Fibroblast of skin of abdomen (primary cell): ENCODE measurements around the gene PLEKHG1.
A peak's percentile ranks its signal among the peaks of the same experiment; 100 is the strongest.

Experiments
- DNase-seq: peaks from one replicate; pipeline ENCODE4 v3.0.0-alpha.2; 2013

Gene PLEKHG1

GRCh38 chr6:150589852-150590251 is 9.8 kb upstream of the PLEKHG1 start:
- no peak for DNase-seq

GRCh38 chr6:150590446-150590845 is 9.2 kb upstream of the PLEKHG1 start:
- DNase-seq: no peak

GRCh38 chr6:150592377-150592995 is 7.2 kb upstream of the PLEKHG1 start:
- DNase-seq: no peak

DNA sequence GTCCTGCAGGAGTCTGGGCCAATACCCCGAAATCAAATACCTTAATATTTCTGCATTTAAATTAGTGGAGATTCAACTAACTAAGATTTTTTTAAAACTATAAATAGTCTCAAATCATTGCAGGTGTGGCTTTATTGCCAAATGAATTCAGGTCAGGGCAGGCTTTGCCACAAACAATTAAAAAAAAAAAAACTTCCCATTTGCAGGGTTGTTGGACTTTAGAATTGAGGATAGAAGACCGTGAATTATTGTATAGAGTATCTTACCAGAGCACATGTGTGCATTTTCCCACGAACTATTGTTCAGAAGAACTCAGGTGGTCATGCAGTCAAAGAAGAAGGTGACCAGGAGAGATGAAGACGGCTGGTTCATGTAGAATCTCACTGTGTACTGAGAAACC is 6.6 kb upstream of the PLEKHG1 start:
- DNase-seq: no peak

GRCh38 chr6:150596439-150596838 is 3.2 kb upstream of the PLEKHG1 start:
- DNase-seq: no peak

DNA sequence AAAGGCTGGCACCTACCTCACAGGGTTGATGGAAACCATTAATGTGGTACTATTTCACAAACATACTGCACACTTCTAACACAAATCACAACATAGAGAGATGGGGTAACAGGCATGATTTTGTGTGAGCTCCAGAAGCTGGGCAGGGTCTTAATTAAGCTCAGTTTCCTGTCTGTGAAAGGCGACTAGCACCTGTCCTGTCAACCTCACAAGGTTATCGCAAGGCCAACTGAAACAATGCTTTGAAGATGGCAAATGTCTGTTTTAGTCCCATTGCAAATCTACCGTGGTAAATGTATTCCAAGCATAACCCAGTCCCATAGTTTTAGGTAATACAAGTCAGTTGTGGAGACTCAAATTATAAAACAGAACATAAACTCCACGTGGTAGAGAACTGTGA is 1.3 kb upstream of the PLEKHG1 start:
- DNase-seq: no peak

DNA sequence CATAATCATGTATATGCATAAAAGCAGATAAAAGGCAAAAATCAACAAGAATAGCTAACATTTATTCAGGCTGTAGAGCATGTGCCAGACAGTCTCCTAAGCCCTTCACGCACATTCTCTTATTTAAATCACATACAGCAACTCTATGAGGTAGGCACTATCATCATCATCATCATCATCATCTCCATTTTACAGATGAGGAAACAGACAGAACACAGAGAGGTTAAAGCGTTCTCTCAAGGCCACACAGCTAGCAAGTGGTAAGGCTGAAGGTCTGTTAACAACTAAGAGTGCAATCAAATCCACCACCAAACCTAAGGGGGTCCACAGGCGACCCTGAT is 857 bp upstream of the PLEKHG1 start:
- DNase-seq: no peak

DNA sequence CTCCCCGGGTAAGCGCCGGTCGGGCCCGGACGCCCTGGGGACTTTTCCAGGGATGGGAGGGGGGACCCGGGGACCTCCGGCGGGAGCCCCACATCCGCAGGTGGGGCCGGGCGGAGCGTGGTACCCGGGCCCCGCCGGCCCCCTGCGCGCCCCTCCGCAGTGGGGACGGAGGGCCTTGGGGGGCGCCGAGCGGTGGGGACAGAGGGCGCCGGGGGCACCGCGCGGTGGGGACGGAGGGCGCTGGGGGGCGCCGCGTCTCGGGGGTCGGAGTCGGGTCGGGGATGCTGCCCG is 270 bp downstream of the PLEKHG1 start:
- DNase-seq: no peak

GRCh38 chr6:150600301-150601017 is 774 bp downstream of the PLEKHG1 start:
- DNase-seq: peak; percentile 68

- DNase-seq: no peak
These were observed 1.8 kb downstream of the PLEKHG1 start for GRCh38 chr6:150601439-150601838.

DNA sequence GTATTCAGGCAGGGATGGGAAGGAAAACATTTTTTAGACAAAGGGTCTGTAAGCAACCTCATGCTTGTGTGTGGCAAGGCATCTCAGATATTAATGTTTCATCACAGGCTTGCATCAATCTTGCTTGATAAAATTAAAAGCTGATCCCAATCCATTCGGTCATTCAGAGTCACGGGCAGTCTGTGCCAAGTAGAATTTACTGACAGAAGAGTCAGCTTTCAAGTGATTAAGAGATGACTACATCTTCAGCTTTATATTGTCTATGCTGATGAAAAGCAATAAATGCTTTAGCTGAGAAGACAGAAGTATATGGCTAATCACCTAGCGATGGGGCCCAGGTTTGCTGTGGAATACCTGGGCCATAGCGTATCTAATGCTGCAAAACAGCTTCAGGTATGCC is 3.5 kb downstream of the PLEKHG1 start:
- no peak for DNase-seq

DNA sequence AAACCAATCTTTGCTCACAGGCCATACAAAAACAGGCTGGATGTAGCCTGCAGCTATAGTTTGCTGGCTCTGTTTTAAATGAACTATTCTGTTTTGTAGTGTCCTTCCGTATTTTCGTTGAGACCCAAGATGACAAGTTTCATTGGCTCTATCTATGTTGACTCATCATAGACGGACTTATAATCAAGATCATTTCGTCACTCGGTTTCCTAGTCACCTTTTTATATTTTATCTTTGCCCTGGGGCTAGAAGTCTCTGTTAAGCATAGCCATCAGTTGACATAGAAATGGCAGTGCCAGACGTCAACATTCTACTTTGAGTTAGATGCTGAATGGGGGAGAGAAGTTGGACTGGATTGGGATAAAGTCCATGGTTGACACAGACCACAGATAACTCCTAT is 4.8 kb downstream of the PLEKHG1 start:
- DNase-seq: no peak

GRCh38 chr6:150605333-150605732 is 5.6 kb downstream of the PLEKHG1 start:
- DNase-seq: no peak

DNA sequence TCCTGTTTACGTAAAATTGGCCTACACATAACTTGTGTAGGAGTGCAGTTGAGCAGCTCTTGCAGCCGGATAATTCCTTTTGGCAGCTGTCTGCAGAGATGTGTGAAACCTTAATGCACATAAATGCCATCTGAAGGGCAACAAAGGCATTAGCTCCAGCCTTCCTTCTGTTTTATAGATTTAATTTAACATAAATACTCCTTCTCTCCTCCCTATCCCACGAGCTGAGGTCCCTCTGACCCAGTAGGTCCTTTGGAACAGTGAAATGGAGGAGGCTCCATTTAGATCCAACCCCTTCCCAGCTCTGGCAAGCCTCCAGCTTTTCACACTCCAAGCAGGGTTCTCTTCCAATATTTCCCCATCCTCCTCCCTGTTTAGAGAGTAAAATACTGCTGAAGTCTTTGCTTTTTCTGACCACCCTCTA is 6.5 kb downstream of the PLEKHG1 start:
- DNase-seq: no peak

DNA sequence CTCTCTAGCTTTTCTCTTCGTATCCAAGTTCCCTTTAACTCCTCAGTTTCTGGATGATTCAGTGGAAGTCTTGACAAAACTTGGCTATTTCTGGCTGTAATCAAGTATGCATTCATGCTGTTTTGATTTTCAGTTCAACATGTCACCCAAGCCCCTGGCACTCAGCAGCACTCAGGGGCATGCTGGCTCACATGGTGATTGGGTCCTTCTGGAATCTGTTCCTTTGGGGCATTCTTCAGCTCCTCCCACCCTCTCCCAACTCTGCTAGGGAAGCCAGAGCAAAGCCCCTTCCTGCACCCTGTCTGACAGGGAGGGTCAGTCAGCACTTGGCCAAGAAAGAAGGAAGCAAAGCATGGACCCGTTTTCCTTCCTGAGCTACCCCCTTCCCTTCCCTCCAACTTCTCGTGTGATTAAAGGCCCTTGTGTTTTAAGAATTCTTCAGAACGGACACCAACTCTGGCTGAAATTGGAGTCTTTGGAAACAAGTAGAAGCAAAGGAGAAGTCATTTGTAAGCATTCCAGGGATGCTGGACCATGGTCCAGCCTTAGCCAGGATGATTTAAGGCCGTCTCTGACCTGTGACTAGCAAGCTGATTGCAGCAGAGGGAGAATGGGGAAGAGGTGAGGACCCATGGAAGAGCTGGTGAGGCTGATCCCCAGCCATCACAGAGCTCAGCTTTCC is 7.1 kb downstream of the PLEKHG1 start:
- DNase-seq: no peak

DNA sequence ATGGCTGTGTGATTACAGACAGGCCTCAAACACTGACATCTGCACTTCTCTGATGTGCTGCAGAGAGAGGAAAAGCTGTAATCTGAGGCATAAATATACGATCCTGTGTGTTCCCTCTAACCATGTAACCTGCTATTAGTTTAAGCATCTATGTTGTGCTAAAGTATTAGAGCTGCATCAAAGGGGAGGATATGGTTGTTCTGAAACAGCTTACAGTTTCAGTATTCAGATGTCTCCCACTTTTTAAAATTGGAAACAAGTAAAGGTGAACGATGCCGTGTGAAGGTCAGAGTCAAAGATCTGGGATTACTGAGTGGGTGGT is 7.6 kb downstream of the PLEKHG1 start:
- no peak for DNase-seq

DNA sequence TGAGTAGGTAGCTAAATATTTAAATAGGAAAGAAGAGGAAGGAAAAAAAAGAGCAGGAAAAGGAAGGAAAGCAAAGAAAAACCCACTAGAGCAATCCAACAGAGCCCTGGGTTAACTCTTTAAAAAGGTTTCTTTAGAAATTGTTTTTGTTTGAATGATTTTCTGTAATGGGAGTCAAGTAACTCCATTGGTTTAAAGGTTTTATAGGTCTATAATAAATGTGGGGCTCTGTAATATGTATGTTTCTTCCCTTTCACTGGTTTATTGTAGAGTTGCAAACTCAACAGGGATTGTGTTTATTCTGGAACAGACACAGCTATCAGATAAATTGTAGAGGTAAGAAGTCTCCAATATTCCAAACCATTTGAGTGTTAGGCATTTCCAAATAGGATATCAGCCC is 10.9 kb downstream of the PLEKHG1 start:
- DNase-seq: no peak

GRCh38 chr6:150613269-150613668 is 13.6 kb downstream of the PLEKHG1 start:
- no peak for DNase-seq

GRCh38 chr6:150615967-150616366 is 16.3 kb downstream of the PLEKHG1 start:
- no peak for DNase-seq

DNA sequence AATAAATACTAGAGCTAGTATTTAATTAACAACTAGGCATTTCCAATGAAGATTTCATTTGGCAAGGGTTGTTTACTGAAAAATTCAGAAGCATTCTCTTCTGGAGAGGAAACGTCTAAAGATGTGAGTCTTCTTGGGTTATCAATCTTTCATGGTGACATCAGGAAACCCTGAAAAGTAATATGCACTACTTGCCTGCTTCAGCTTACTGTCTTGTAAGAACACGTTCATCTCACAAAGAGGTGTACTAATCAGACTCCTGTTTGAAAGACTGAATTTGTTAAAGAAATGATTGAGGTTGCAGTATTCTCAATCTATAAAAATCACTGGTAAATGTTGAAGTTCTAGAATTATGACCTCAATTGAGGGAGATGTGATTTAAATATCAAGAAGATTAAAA is 16.9 kb downstream of the PLEKHG1 start:
- DNase-seq: no peak

DNA sequence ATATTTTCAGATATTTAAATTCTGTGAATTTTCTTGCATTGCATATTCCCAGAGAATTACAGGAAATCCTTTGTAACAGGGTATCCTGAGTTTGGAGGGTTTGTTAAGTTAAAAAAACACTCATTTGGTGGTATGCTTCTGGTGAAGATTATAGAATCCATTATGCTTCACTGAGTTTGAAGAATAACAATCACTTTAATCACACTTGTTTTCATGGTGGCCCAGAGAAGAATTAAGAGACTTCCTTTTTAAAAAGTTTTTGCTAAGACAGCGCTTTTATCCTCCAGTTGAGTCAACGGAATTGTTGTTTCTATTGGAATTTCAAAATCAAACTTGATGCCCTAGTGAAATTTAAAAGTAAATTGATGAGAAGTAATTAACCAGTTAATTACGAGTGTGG is 17.4 kb downstream of the PLEKHG1 start:
- no peak for DNase-seq

DNA sequence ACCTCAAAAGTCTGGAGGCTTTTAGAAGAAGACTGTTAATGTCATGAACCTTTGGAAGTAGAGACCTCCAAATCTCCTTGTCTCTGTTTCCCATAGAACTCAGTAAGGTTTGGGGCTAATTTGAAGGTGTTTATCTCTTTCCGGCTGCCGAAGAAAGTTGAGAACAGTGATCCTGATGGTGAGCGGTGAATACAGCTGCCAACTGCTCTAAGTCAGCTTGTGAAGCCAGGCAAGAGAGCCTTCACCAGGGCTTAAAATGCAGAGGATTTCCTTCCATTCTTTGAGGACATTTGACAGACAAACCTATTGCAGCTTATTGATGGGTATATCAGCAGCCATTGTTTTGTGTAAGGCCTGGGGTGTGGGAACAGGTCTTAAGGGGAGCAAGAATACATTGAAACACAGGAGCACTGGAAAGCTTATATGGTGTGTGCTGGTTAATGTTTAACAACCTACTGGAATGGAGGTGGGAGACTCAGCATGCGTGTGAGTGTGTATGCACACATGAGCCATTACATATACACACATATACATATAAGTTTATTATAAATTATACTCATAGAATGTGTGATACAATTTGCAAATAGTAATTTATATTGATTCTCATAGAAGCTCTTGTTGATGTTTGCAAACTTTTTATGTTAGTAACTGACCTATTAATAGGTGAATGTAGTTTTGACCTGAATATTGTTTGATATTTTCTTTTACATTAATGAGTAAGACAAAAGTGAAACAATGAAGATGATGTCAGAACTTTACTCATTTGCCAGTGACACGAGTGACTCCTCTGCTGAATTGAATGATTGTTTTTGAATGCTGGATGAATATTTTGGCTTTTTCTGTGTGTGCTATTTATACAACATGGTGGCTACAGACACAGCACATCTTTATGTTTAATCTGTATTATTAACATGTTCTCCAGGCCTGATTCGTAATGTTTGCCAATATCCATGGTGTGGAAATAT is 18.1 kb downstream of the PLEKHG1 start:
- no peak for DNase-seq

- DNase-seq: no peak
These were observed 19.6 kb downstream of the PLEKHG1 start for GRCh38 chr6:150619275-150619674.
